Measurements from ENCODE around the gene ACTR1A.
"Not testable (repeated sequence)": the region's sequence is repeated elsewhere in the genome, so short reads cannot be mapped to it uniquely, and the experiment has no call there.

DNA sequence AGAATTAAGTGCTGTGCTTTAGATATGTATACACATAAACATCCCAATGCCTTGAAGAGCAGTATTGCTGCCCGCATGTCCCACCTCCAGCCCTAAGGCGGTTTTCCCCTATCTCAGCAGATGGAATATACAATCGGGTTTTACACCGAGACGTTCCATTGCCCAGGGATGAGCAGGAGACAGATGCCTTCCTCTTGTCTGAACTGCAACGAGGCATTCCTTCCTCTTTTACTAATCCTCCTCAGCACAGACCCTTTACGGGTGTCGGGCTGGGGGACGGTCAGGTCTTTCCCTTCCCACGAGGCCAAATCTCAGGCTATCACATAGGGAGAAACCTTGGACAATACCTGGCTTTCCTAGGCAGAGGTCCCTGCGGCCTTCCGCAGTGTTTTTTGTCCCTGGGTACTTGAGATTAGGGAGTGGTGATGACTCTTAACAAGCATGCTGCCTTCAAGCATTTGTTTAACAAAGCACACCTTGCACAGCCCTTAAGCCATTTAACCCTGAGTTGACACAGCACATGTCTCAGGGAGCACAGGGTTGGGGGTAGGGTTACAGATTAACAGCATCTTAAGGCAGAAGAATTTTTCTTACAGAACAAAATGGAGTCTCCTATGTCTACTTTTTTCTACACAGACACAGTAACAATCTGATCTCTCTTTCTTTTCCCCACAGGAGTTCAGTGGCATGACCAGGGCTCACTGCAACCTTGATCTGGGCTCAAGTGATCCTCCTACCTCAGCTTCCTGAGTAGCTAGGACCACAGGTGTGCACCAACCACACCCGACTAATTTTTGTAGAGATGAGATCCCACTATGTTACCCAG is 47.6 kb downstream of the ACTR1A start:
- TF ChIP-seq POLR2AphosphoS5 (IDR thresholded peaks at IDR 0.05; ENCODE audit: borderline replicate concordance, low read depth, low read length); EZH2 (IDR thresholded peaks at IDR 0.05): not testable (repeated sequence)

All from SK-N-MC (cell line).